IMR-90 (cell line): ENCODE results near the gene FAM171A1. TPM values are rescaled to one million over a fixed set of nuclear protein-coding genes. Genes with fewer than 3 reads are reported as not detected.

Source experiments
- ATAC-seq: fragments of 200-7000 bp; cut with Tn5 transposase; 2 replicates; pipeline ENCODE4 v1.9.1; 2020; ENCODE audit warnings: low read depth, mild to moderate bottlenecking, moderate library complexity
- BruUV-seq: library from RNA; stranded (reverse); fragments of 400-500 nt; replicated peaks from 2 replicates; lab custom pipeline; 2021; lab: Mats Ljungman, UMichigan
- CTCF ChIA-PET: fragments of 300-600 bp; formaldehyde crosslinking; extraction: SDS; loops from one replicate; lab custom pipeline; 2021; ENCODE audit warnings: antibody characterized with exemption; lab: Yijun Ruan, JAX
- POLR2A ChIA-PET: fragments of 300-600 bp; sonication (Branson Sonifier 250); formaldehyde crosslinking; loops from one replicate; lab custom pipeline; 2022; ENCODE audit warnings: antibody characterized with exemption; ENCODE audit not compliant: unreplicated experiment; lab: Charles Lee
- DNase-seq: peaks from one replicate; pipeline ENCODE4 v3.0.0; 2013
- H2AFZ ChIP-seq: replicated peaks from 2 replicates; pipeline ENCODE3; 2013; ENCODE audit warnings: low read length, mild to moderate bottlenecking; ENCODE audit not compliant: poor library complexity
- H2AK5ac ChIP-seq: 2 replicates; pipeline ENCODE4 v1.6.1; 2013; ENCODE audit warnings: low read depth, low read length, inconsistent platforms
- H2AK9ac ChIP-seq: replicated peaks from 2 replicates; pipeline ENCODE3; 2013; ENCODE audit warnings: mild to moderate bottlenecking, low read depth, low read length, moderate library complexity; ENCODE audit not compliant: poor library complexity
- H2BK120ac ChIP-seq: 2 replicates; pipeline ENCODE4 v1.6.1; 2013; ENCODE audit warnings: low read depth, low read length, inconsistent platforms
- H2BK15ac ChIP-seq: 3 replicates; pipeline ENCODE4 v1.6.1; 2013; ENCODE audit warnings: low read depth, low read length, inconsistent platforms
- H2BK20ac ChIP-seq: 2 replicates; pipeline ENCODE4 v1.6.1; 2013; ENCODE audit warnings: low read depth, mild to moderate bottlenecking, inconsistent platforms, low read length, moderate library complexity
- H2BK5ac ChIP-seq: 2 replicates; pipeline ENCODE4 v1.6.1; 2013; ENCODE audit warnings: mild to moderate bottlenecking, low read depth, low read length, inconsistent platforms; ENCODE audit not compliant: poor library complexity, severe bottlenecking
- H3K14ac ChIP-seq: replicated peaks from 2 replicates; pipeline ENCODE4 v1.6.1; 2013; ENCODE audit warnings: low read depth, low read length, inconsistent platforms
- H3K18ac ChIP-seq: 2 replicates; pipeline ENCODE4 v1.6.1; 2013; ENCODE audit warnings: low read depth, low read length, control low read depth
- H3K23ac ChIP-seq: 2 replicates; pipeline ENCODE4 v1.6.1; 2013; ENCODE audit warnings: low read depth, low read length, inconsistent platforms
- H3K27ac ChIP-seq: 2 replicates; pipeline ENCODE4 v1.5.1; 2013; ENCODE audit warnings: mild to moderate bottlenecking, control low read depth, low read length; ENCODE audit not compliant: insufficient read depth
- H3K27me3 ChIP-seq: 2 replicates; pipeline ENCODE4 v1.6.1; 2013; ENCODE audit warnings: low read length; ENCODE audit not compliant: control insufficient read depth, insufficient read depth
- H3K36me3 ChIP-seq: 2 replicates; pipeline ENCODE4 v1.6.1; 2013; ENCODE audit warnings: low read length, mixed read lengths; ENCODE audit not compliant: control insufficient read depth, insufficient read depth
- H3K4ac ChIP-seq: 2 replicates; pipeline ENCODE4 v1.6.1; 2013; ENCODE audit warnings: low read depth, low read length, inconsistent platforms
- H3K4me1 ChIP-seq: 2 replicates; pipeline ENCODE4 v1.6.1; 2013; ENCODE audit warnings: low read length, mixed read lengths; ENCODE audit not compliant: control insufficient read depth, insufficient read depth
- H3K4me2 ChIP-seq: 2 replicates; pipeline ENCODE4 v1.6.1; 2013; ENCODE audit warnings: low read depth, mild to moderate bottlenecking, control low read depth, low read length, moderate library complexity
- H3K4me3 ChIP-seq: 2 replicates; pipeline ENCODE4 v1.5.1; 2013; ENCODE audit warnings: low read depth, mild to moderate bottlenecking, control low read depth, low read length, moderate library complexity; ENCODE audit not compliant: insufficient read depth
- H3K56ac ChIP-seq: 2 replicates; pipeline ENCODE4 v1.6.1; 2013; ENCODE audit warnings: low read length, inconsistent platforms; ENCODE audit not compliant: insufficient read depth; ENCODE audit errors: extremely low read depth
- H3K79me1 ChIP-seq, 2 experiments: 2 replicates each; pipeline ENCODE4 v1.6.1; 2013; ENCODE audit warnings: low read length in 2 of 2, inconsistent platforms in 1 of 2, low read depth in 1 of 2
- H3K9ac ChIP-seq: 2 replicates; pipeline ENCODE4 v1.6.1; 2013; ENCODE audit warnings: low read depth, low read length, control low read depth
- H3K9me1 ChIP-seq: 2 replicates; pipeline ENCODE4 v1.6.1; 2013; ENCODE audit warnings: low read length, inconsistent platforms; ENCODE audit not compliant: insufficient read depth
- H3K9me3 ChIP-seq: 2 replicates; pipeline ENCODE4 v1.6.1; 2013; ENCODE audit warnings: low read length; ENCODE audit not compliant: control insufficient read depth, insufficient read depth
- H4K20me1 ChIP-seq: 2 replicates; pipeline ENCODE4 v1.6.1; 2013; ENCODE audit warnings: low read length, inconsistent platforms; ENCODE audit not compliant: insufficient read depth
- H4K5ac ChIP-seq: 2 replicates; pipeline ENCODE4 v1.6.1; 2013; ENCODE audit warnings: mild to moderate bottlenecking, low read depth, low read length, control low read depth
- H4K8ac ChIP-seq, 2 experiments: 2 replicates each; pipeline ENCODE4 v1.6.1; 2013; ENCODE audit warnings: low read depth in 2 of 2, low read length in 2 of 2, control low read depth in 1 of 2, inconsistent platforms in 1 of 2
- H4K91ac ChIP-seq: 2 replicates; pipeline ENCODE4 v1.6.1; 2013; ENCODE audit warnings: low read depth, low read length, inconsistent platforms; ENCODE audit not compliant: insufficient read depth
- BHLHE40 ChIP-seq: fragments of 150-350 bp; IDR thresholded peaks from 2 replicates; pipeline ENCODE4 v1.6.1; 2016; ENCODE audit warnings: mild to moderate bottlenecking, low read depth, low read length
- CEBPB ChIP-seq: IDR thresholded peaks from 2 replicates; pipeline ENCODE4 v1.6.1; 2012; ENCODE audit warnings: low read depth, low read length, improper control_type of control experiment
- CHD1 ChIP-seq: IDR thresholded peaks from 2 replicates; pipeline ENCODE4 v1.6.1; 2012; ENCODE audit warnings: low read depth, low read length, improper control_type of control experiment
- CTCF ChIP-seq: conservative IDR thresholded peaks from 2 replicates; pipeline ENCODE4 v1.5.1; 2012; ENCODE audit warnings: mild to moderate bottlenecking, low read depth, low read length, improper control_type of control experiment
- ELK1 ChIP-seq: fragments of 150-350 bp; IDR thresholded peaks from 2 replicates; pipeline ENCODE4 v1.6.1; 2016; ENCODE audit warnings: low read depth, mild to moderate bottlenecking, low read length, moderate library complexity, borderline replicate concordance
- FOS ChIP-seq: fragments of 150-350 bp; IDR thresholded peaks from 2 replicates; pipeline ENCODE4 v1.6.1; 2016; ENCODE audit warnings: low read depth, low read length
- MAFK ChIP-seq: IDR thresholded peaks from 2 replicates; pipeline ENCODE4 v1.6.1; 2012; ENCODE audit warnings: low read depth, low read length, improper control_type of control experiment
- NFE2L2 ChIP-seq: fragments of 150-350 bp; IDR thresholded peaks from 2 replicates; pipeline ENCODE4 v1.6.1; 2016; ENCODE audit warnings: low read depth, mild to moderate bottlenecking, low read length
- POLR2A ChIP-seq: IDR thresholded peaks from 2 replicates; pipeline ENCODE4 v1.6.1; 2012; ENCODE audit warnings: mild to moderate bottlenecking, low read depth, low read length
- RCOR1 ChIP-seq: IDR thresholded peaks from 2 replicates; pipeline ENCODE4 v1.6.1; 2012; ENCODE audit warnings: mild to moderate bottlenecking, low read length, improper control_type of control experiment; ENCODE audit not compliant: insufficient replicate concordance
- RFX5 ChIP-seq: IDR thresholded peaks from 2 replicates; pipeline ENCODE4 v1.8.0; 2012; ENCODE audit warnings: low read depth, mild to moderate bottlenecking, low read length, moderate library complexity
- SMC3 ChIP-seq: fragments of 150-350 bp; IDR thresholded peaks from 2 replicates; pipeline ENCODE4 v1.6.1; 2016; ENCODE audit warnings: low read depth, mild to moderate bottlenecking, antibody characterized with exemption, low read length, moderate library complexity
- USF2 ChIP-seq: fragments of 150-350 bp; IDR thresholded peaks from 2 replicates; pipeline ENCODE4 v1.6.1; 2017; ENCODE audit warnings: mild to moderate bottlenecking, antibody characterized with exemption, low read length, low read depth
- WGBS, 2 experiments: methylation state at CpG; one replicate each; pipeline versions ENCODE4 v1.1.5 to v1.1.7; 2013; ENCODE audit warnings: missing lambda C conversion rate in 2 of 2; ENCODE audit not compliant: insufficient read length in 1 of 2; ENCODE audit errors: extremely low coverage in 2 of 2; 5-methylcytosine and 5-hydroxymethylcytosine counted together
- dilution Hi-C: fragments of 300-500 bp; cut with HindIII; formaldehyde crosslinking; loops from one replicate; pipeline ENCODE4 v1.14.3; 2018; ENCODE audit warnings: low sequenced_read_pairs; ENCODE audit not compliant: unreplicated experiment
- in situ Hi-C: fragments of 300-500 bp; cut with MboI; formaldehyde crosslinking; loops from 3 replicates; pipeline ENCODE4 v1.14.3; 2019; ENCODE audit warnings: low sequenced_read_pairs, inconsistent platforms, mixed read lengths
- intact Hi-C: fragments of 100-400 bp; cut with micrococcal nuclease; formaldehyde crosslinking; loops from 2 replicates; pipeline ENCODE4 v1.10.0; 2022
- polyA plus RNA-seq, 3 experiments: library from polyadenylated mRNA; depleted of rRNA; stranded (reverse); fragments of >200 nt; gene quantifications; 2 replicates each; pipeline ENCODE4 v1.2.3, GENCODE V29; 2012; ENCODE audit warnings: low replicate concordance in 1 of 3
- total RNA-seq: library from RNA; depleted of rRNA; stranded (reverse); fragments of >200 nt; gene quantifications from 2 replicates; pipeline ENCODE4 v1.2.3, GENCODE V29; 2012

FAM171A1 gene
- total and polyA plus RNA-seq, 2 of the 4 experiments (the other 2 are of a cell fraction): 20.3 to 30.6 TPM

DNA sequence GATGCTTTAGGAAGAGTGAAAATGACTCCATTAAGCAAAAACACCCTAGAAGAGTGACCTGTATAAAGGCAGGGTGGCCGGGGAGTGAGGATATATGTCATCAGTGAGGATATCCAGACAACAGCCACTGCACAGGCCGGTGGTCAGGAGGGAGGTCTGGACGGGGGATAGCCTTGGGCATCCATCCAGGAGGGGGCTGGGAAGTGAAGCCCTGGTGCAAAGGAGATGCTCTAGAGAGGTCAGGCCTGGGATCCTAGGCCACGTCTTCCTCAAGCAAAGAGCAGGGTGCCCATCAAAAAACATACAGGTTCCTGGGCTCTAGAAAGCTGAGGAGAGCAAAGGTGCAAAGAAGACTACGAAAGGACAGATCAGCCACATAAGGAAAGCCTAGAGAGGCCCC is 25.6 kb downstream of the FAM171A1 start:
- Histone ChIP-seq H2BK120ac (no peak overlapping the region), H3K27me3 (peaks cover 5% of the 10 kb centered on the region; the same call in 1 of the 2 replicates), H3K4me3 (no peak overlapping the region), H4K8ac (no peak overlapping the region), H2AK5ac (no peak overlapping the region), H4K91ac (no peak overlapping the region), H3K56ac (no peak overlapping the region), H3K9ac (no peak overlapping the region), H3K23ac (no peak overlapping the region), H3K4ac (no peak overlapping the region), H2AFZ (no peak overlapping the region), H2AK9ac (no peak overlapping the region), H4K5ac (no peak overlapping the region), H3K9me3 (no peaks in the 10 kb centered on the region), H3K14ac (no peak overlapping the region), H2BK5ac (no peak overlapping the region), H3K27ac (no peak overlapping the region), H3K79me1 (peaks cover 19 to 65% of the 10 kb centered on the region in 2 experiments), H3K36me3 (no peaks in the 10 kb centered on the region), H3K4me2 (no peak overlapping the region), H2BK15ac (no peak overlapping the region), H3K18ac (no peak overlapping the region), H4K20me1 (peaks cover 32% of the 10 kb centered on the region), H2BK20ac (no peak overlapping the region), H3K4me1 (peaks cover 1% of the 10 kb centered on the region; the same call in 1 of the 2 replicates), H3K9me1 (no peaks in the 10 kb centered on the region; the same call in none of the 2 replicates)
- ChIA-PET CTCF (no interaction called here), POLR2A (no interaction called here)
- TF ChIP-seq POLR2A (no peak), NFE2L2 (no peak), BHLHE40 (no peak), RCOR1 (no peak), CTCF (no peak), SMC3 (no peak), RFX5 (no peak), CHD1 (no peak), MAFK (no peak), ELK1 (no peak), FOS (no peak), USF2 (no peak), CEBPB (no peak)
- in situ Hi-C loops: no loop called here
- intact Hi-C loops: no loop called here
- ATAC-seq (no peak), DNase-seq (no peak)
- 93% methylated on average over 2 of the region's 5 CpGs; no CpG with 5 or more reads in 1 of the 2 experiments for WGBS, 2 experiments
- dilution Hi-C loops: no loop called here
- no TSS peak for BruUV-seq
